ENCODE data around the gene DEPDC5. TPM values are rescaled to one million over a fixed set of nuclear protein-coding genes. Genes with fewer than 3 reads are reported as not detected.
A peak's percentile ranks its signal among the peaks of the same experiment; 100 is the strongest.

Gene DEPDC5
- total and polyA plus RNA-seq, 9 of the 15 experiments (the other 6 are each of a cell fraction or from before 2014, with no cell fraction given), result 2.3 to 12.3 (median 10.7) TPM

DNA sequence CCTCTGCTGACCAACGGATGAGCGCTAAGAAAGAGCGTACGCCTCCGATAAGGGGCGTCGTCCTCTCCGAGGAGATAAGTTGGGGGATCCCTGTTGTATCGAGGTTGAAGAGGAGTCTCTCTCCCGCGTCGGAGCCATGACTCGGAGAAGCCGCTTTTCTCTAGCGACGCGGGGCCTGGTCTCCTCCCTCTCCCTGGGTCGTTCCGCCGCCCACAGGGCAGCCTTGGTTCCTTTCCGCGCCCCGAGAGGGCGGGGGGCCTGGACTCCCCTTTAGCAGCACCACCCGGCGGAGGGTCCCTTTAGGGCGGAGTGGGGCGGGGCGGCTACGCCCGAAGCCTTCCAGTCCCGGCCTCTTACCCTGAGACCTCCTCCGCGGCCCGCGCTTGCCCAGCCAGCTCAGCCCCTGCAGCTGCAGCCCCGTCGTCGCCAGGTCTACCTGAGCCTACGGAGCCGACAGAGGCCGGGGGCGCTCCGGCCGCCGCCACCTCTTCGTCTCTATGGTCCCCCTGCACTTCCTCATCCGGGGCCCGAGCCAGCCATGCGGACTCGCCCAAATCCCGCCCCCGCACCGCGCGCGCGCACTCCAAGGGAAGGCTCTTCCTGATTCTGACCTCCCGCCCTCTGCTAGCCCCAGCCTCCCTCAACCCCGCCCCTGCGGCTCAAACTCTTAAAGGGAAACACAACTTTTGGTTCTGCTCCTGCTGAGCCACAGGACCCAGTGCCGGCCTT, 4.0 kb upstream of the DEPDC5 start, which contains the start of gene PRR14L (continued):
- TF ChIP-seq, protein P1, sequence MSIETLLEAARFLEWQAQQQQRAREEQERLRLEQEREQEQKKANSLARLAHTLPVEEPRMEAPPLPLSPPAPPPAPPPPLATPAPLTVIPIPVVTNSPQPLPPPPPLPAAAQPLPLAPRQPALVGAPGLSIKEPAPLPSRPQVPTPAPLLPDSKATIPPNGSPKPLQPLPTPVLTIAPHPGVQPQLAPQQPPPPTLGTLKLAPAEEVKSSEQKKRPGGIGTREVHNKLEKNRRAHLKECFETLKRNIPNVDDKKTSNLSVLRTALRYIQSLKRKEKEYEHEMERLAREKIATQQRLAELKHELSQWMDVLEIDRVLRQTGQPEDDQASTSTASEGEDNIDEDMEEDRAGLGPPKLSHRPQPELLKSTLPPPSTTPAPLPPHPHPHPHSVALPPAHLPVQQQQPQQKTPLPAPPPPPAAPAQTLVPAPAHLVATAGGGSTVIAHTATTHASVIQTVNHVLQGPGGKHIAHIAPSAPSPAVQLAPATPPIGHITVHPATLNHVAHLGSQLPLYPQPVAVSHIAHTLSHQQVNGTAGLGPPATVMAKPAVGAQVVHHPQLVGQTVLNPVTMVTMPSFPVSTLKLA (conservative IDR thresholded peaks at IDR 0.05), result peak; percentile 66 to 84
- TF ChIP-seq, protein P2, sequence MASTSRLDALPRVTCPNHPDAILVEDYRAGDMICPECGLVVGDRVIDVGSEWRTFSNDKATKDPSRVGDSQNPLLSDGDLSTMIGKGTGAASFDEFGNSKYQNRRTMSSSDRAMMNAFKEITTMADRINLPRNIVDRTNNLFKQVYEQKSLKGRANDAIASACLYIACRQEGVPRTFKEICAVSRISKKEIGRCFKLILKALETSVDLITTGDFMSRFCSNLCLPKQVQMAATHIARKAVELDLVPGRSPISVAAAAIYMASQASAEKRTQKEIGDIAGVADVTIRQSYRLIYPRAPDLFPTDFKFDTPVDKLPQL (IDR thresholded peaks at IDR 0.05; ENCODE audit: extremely low read depth, insufficient read length), result no peak
- TF ChIP-seq MBD2 (IDR thresholded peaks at IDR 0.05; ENCODE audit: borderline replicate concordance, low read depth) (no peak), ZNF780A (CRISPR knock-in tag; IDR thresholded peaks at IDR 0.05) (no peak), CHCHD3 (CRISPR knock-in tag; IDR thresholded peaks at IDR 0.05) (no peak), PPARD (CRISPR knock-in tag; IDR thresholded peaks at IDR 0.05) (no peak), ZNF3 (CRISPR knock-in tag; IDR thresholded peaks at IDR 0.05) (no peak), EZH2 (IDR thresholded peaks at IDR 0.05; ENCODE audit: borderline replicate concordance, low read depth, low read length) (no peak)
- TF ChIP-seq, protein P3, sequence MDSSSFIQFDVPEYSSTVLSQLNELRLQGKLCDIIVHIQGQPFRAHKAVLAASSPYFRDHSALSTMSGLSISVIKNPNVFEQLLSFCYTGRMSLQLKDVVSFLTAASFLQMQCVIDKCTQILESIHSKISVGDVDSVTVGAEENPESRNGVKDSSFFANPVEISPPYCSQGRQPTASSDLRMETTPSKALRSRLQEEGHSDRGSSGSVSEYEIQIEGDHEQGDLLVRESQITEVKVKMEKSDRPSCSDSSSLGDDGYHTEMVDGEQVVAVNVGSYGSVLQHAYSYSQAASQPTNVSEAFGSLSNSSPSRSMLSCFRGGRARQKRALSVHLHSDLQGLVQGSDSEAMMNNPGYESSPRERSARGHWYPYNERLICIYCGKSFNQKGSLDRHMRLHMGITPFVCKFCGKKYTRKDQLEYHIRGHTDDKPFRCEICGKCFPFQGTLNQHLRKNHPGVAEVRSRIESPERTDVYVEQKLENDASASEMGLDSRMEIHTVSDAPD (CRISPR knock-in tag; IDR thresholded peaks at IDR 0.05), result no peak
- TF ChIP-seq, protein P4, sequence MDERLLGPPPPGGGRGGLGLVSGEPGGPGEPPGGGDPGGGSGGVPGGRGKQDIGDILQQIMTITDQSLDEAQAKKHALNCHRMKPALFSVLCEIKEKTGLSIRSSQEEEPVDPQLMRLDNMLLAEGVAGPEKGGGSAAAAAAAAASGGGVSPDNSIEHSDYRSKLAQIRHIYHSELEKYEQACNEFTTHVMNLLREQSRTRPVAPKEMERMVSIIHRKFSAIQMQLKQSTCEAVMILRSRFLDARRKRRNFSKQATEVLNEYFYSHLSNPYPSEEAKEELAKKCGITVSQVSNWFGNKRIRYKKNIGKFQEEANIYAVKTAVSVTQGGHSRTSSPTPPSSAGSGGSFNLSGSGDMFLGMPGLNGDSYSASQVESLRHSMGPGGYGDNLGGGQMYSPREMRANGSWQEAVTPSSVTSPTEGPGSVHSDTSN (CRISPR knock-in tag; IDR thresholded peaks at IDR 0.05; ENCODE audit: low read depth), result no peak
- TF ChIP-seq, protein P4 (tag; conservative IDR thresholded peaks at IDR 0.05; ENCODE audit: low read depth), result no peak
- TF ChIP-seq, protein P5, sequence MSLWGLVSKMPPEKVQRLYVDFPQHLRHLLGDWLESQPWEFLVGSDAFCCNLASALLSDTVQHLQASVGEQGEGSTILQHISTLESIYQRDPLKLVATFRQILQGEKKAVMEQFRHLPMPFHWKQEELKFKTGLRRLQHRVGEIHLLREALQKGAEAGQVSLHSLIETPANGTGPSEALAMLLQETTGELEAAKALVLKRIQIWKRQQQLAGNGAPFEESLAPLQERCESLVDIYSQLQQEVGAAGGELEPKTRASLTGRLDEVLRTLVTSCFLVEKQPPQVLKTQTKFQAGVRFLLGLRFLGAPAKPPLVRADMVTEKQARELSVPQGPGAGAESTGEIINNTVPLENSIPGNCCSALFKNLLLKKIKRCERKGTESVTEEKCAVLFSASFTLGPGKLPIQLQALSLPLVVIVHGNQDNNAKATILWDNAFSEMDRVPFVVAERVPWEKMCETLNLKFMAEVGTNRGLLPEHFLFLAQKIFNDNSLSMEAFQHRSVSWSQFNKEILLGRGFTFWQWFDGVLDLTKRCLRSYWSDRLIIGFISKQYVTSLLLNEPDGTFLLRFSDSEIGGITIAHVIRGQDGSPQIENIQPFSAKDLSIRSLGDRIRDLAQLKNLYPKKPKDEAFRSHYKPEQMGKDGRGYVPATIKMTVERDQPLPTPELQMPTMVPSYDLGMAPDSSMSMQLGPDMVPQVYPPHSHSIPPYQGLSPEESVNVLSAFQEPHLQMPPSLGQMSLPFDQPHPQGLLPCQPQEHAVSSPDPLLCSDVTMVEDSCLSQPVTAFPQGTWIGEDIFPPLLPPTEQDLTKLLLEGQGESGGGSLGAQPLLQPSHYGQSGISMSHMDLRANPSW (CRISPR knock-in tag; IDR thresholded peaks at IDR 0.05), result no peak
- TF ChIP-seq, protein P6, sequence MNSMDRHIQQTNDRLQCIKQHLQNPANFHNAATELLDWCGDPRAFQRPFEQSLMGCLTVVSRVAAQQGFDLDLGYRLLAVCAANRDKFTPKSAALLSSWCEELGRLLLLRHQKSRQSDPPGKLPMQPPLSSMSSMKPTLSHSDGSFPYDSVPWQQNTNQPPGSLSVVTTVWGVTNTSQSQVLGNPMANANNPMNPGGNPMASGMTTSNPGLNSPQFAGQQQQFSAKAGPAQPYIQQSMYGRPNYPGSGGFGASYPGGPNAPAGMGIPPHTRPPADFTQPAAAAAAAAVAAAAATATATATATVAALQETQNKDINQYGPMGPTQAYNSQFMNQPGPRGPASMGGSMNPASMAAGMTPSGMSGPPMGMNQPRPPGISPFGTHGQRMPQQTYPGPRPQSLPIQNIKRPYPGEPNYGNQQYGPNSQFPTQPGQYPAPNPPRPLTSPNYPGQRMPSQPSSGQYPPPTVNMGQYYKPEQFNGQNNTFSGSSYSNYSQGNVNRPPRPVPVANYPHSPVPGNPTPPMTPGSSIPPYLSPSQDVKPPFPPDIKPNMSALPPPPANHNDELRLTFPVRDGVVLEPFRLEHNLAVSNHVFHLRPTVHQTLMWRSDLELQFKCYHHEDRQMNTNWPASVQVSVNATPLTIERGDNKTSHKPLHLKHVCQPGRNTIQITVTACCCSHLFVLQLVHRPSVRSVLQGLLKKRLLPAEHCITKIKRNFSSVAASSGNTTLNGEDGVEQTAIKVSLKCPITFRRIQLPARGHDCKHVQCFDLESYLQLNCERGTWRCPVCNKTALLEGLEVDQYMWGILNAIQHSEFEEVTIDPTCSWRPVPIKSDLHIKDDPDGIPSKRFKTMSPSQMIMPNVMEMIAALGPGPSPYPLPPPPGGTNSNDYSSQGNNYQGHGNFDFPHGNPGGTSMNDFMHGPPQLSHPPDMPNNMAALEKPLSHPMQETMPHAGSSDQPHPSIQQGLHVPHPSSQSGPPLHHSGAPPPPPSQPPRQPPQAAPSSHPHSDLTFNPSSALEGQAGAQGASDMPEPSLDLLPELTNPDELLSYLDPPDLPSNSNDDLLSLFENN (IDR thresholded peaks at IDR 0.05; ENCODE audit: low read depth in 2 of 2, low read length in 2 of 2), result no peak

Measured in K562 (cell line).